Fibroblast of lung (primary cell): ENCODE results near the gene CAMKMT.

ENCODE experiments used
- CTCF ChIP-seq, 2 donors: IDR thresholded peaks in 1 of 2; conservative IDR thresholded peaks in 1 of 2; 1 replicate in 1 of 2; 2 replicates in 1 of 2; pipeline ENCODE4 v1.5.1; 2011 to 2012; ENCODE audit warnings: low read length in 2 of 2, control low read depth in 1 of 2, inconsistent platforms in 1 of 2, low read depth in 1 of 2, mild to moderate bottlenecking in 1 of 2
- EZH2 ChIP-seq: IDR thresholded peaks from 2 replicates; pipeline ENCODE4 v1.5.1; 2012; ENCODE audit warnings: low read length, control low read depth, mild to moderate bottlenecking; ENCODE audit errors: missing control alignments

GRCh38 chr2:44620189-44620990 is 258.6 kb downstream of the CAMKMT start:
- TF ChIP-seq CTCF (conservative IDR thresholded peaks at IDR 0.05 in 1 of 2, IDR thresholded peaks at IDR 0.05 in 1 of 2; ENCODE audit: low read depth in 1 of 2, low read length in 2 of 2) (no peak), EZH2 (no peak)
